EH (cell line): ENCODE data around the gene SPSB2.
"Not testable (repeated sequence)": the region's sequence is repeated elsewhere in the genome, so short reads cannot be mapped to it uniquely, and the experiment has no call there.

ENCODE experiments used
- DNase-seq: peaks from one replicate; pipeline ENCODE4 v3.0.0-alpha.2; 2015; ENCODE audit warnings: low read depth

SPSB2 gene

DNA sequence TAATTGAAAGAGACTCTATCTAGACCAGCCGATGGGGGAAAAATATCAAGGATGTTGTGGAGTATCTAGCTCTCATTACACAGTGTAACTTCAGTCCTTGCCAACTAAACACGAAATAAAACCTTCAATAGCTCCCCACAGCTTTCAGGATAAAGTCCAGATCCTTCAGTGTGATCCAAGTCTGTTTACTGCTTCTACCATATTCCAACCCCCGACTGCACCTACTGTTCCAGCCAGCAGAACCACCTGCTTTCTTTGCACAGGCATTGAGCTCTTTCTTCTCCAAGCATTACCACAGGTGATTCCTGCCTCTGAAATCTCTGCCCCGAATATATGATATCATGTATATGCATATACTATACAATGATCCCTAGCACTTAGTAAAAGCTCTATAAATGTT, 29.3 kb upstream of the SPSB2 start:
- no peak for DNase-seq

DNA sequence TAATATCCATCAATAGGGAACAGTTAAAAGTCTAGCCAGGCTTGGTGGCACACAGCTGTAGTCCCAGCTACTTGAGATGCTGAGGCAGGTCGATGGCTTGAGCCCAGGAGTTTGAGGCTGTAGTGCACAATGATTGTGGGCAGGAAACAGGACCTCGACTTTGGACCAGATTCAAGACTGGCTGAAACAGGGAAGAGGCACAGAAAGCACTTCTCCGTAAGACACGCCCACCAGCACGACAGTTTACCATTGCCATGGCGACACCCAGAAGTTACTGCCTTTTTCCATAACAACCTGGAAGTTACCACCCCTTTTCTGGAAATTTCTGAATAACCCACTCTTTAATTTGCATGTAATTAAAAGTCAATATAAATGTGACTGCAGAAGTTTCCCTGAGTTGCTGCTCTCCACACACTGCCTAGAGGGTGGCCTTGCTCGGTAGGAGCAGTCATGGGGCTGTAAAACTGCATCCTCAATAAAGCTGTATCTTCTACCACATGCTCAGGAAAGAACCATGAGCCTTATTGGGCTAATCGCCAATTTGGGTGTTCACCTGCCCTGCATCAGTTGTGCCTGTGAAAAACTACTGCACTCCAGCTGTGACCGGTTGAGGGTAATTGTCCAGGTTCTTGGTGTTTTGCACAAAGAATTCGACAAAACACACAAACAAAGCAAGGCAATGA, 26.9 kb upstream of the SPSB2 start:
- peak; percentile 53 for DNase-seq

DNA sequence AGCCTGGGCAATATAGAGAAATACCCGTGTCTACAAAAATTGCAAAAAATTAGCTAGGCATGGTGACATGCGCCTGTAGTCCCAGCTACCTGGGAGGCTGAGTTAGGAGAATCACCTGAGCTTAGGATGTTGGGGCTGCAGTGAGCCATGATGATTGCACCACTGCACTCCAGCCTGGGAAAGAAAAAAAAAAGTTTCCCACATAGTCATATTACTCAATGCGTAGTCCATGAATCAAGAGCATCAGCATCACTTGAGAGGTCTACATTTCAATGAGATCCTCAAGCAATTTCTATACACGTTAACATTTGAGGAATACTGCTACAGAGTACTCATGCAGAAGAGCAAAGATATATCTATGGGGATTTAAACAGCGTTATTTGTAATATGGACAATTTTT, 26.3 kb upstream of the SPSB2 start:
- DNase-seq, result no peak

DNA sequence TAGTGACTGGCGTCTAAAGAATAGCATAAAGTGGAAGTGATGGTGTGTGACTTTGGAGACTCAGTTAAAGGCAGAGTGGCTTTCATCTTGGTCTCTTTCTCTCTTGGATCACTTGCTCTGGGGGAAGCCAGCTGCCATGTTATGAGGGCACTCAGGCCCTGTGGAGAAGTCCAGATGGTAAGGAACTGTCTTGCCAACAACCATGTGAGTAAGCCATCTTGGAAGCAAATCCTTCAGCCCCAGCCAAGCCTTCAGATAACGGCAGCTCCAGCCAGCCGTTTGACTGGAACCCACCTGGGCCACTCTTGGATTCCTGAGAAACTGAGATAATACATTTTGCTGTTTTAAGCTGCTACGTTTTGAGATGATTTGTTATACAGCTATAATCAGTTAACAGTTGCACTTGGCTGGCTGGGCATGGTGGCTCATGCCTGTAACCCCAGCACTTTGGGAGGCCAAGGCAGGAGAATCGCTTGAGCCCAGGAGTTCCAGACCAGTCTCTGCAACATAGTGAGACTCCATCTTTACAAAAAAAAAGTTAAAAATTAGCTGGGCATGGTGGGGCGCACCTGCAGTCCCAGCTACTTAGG, 23.8 kb upstream of the SPSB2 start:
- DNase-seq, result no peak

GRCh38 chr12:6894321-6894720, 21.2 kb upstream of the SPSB2 start:
- no peak for DNase-seq

- DNase-seq, result not testable (repeated sequence)
Observed at GRCh38 chr12:6892683-6893082, 19.6 kb upstream of the SPSB2 start.

DNA sequence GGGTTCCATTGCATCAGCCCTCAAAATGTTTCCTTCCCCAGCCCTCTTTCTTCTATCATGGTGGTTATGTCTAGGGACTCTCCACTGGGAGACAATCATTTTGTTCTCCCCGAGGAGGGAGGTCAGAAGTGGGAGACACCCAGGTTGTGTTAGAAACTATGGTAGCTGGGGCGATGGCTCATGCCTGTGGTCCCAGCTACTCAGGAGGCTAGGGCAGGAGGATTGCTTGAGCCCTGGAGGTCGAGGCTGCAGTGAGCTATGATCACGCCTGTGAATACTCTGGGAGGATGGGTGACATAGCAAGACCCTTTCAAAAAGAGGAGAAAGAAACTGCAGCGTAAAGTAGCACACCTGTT, 18.5 kb upstream of the SPSB2 start:
- no peak for DNase-seq

GRCh38 chr12:6890789-6891645, 17.9 kb upstream of the SPSB2 start:
- peak; percentile 96 for DNase-seq

GRCh38 chr12:6889775-6890573, 16.9 kb upstream of the SPSB2 start:
- DNase-seq, result not testable (repeated sequence)

- not testable (repeated sequence) for DNase-seq
Observed at GRCh38 chr12:6888794-6889193, 15.7 kb upstream of the SPSB2 start.

- no peak for DNase-seq
Observed at GRCh38 chr12:6888360-6888759, 15.3 kb upstream of the SPSB2 start.

DNA sequence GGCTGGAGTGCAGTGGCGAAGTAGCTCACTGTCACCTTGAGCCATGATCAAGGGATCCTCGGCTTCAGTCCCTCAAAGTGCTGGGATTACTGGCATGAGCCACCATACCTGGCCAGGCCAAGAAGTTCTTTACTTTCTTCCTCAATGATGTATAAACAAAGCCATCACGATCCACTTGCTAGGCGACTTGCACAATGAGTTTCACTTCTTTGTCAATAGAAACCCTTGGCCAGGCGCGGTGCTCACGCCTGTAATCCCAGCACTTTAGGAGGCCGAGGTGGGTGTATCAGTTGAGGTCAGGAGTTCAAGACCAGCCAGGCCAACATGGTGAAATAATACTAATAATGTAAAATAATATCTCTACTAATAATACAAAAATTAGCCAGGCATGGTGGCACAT, 14.4 kb upstream of the SPSB2 start:
- no peak for DNase-seq

DNA sequence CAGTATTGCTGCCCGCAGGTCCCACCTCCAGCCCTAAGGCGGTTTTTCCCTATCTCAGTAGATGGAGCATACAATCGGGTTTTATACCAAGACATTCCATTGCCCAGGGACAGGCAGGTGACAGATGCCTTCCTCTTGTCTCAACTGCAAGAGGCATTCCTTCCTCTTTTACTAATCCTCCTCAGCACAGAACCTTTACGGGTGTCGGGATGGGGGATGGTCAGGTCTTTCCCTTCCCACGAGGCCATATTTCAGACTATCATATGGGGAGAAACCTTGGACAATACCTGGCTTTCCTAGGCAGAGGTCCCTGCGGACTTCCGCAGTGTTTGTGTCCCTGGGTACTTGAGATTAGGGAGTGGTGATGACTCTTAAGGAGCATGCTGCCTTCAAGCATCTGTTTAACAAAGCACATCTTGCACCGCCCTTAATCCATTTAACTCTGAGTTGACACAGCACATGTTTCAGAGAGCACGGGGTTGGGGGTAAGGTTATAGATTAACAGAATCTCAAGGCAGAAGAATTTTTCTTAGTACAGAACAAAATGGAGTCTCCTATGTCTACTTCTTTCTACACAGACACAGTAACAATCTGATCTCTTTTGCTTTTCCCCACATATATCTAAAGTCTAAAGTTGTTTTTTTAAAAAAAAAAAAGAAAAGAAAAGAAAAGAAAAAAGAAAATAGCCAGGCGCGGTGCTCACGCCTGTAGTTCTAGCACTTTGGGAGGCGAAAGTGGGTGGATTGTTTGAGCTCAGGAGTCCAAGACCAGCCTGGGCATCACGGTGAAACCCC, 13.3 kb upstream of the SPSB2 start:
- not testable (repeated sequence) for DNase-seq

DNA sequence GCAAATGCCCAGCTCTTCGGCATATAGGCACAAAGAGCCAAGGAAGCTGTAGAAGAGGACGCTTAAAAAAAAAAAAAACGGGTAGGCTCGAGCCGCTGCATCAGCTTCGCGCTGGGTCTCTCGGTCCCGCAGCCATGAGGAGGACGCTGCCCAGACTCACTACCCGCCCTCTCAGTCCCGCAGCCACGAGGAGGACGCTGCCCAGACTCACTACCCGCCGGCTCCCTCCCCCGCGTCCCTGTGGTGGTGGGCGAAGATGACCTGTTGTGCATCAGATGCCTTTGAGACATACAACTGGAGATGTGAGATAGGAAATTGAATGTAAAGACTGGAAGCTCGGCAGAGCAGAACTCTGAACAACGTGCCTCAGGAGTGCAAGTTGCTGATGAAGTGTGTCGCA, 11.4 kb upstream of the SPSB2 start:
- no peak for DNase-seq

- DNase-seq, result no peak
Observed at GRCh38 chr12:6883683-6884082, 10.6 kb upstream of the SPSB2 start.

GRCh38 chr12:6883252-6883651, 10.1 kb upstream of the SPSB2 start:
- no peak for DNase-seq

- not testable (repeated sequence) for DNase-seq
Observed at GRCh38 chr12:6879824-6880223, 6.7 kb upstream of the SPSB2 start.

DNA sequence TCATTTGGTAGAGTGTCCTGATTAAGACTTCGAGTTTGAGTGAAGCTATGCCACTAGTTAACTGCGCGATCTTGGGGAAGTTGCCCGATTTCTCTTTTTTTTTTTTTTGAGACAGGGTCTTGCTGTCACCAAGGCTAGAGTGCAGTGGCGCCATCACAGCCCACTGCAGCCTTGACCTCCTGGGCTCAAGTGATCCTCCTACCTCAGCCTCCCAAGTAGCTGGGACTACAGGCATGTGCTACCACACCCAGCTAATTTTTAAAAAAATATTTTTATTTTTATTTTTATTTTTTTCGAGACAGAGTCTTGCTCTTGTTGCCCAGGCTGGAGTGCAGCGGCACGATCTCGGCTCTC, 889 bp upstream of the SPSB2 start:
- DNase-seq, result not testable (repeated sequence)

DNA sequence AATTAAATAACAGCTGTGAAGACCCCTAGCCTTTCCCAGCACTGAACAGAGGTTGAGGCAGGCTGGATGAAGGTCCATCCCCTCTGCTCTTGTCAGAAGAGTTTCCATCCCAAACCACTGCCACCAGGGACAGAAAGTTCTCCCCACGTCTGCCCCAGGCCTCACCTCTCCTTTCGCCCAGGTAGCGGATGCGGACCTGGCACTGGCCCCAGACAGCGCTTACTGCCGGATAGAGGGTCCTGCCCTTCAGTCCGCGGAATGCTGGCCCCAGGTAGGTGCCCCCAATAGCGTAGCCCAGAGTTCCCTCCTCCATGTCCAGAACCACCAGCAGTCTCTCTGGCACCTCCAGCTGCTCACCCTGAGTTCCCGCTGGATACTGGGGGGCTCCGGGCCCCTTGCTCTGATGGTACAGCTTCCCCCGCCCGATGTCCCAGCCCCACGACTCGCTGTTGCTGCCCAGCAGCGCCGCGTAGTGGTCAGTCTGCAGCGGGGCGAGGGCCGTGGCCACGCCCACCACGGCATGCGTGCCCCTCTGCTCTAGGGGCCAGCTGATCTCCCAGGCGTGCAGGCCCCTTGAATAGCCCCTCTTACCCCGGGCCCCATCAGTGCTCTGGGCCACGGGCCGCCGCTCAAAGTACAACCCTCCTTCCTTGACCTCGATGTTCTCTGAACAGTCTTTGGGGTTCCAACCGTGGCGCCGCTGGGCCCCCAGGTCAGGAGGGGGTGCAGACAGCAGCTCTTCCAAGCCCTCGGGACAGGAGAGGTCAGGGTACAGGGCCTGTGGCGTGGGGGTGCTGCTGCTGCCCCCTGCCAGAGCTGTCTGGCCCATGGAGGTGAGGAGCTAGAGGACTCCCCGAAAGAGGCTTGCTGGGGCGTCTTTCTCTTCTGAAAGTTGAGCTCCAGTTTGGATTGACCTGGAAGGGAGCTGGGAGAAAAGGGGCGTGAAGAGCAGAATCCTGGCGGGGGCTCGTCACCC, 742 bp downstream of the SPSB2 start:
- DNase-seq, result peak; percentile 77
